ENCODE measurements around the gene TNFRSF19.
A peak's percentile ranks its signal among the peaks of the same experiment; 100 is the strongest.

The TNFRSF19 gene

GRCh38 chr13:23688336-23688735 lies 118.1 kb downstream of the TNFRSF19 start:
- DNase-seq = no peak

GRCh38 chr13:23690668-23691067 lies 120.5 kb downstream of the TNFRSF19 start:
- DNase-seq = no peak

GRCh38 chr13:23692816-23693215 lies 122.6 kb downstream of the TNFRSF19 start:
- DNase-seq = no peak

- no peak for DNase-seq
These were observed 125.0 kb downstream of the TNFRSF19 start for GRCh38 chr13:23695196-23695595.

- DNase-seq = peak; percentile 68
These were observed 125.7 kb downstream of the TNFRSF19 start for GRCh38 chr13:23695711-23696464.

- DNase-seq = no peak
These were observed 126.4 kb downstream of the TNFRSF19 start for GRCh38 chr13:23696610-23697009.

- no peak for DNase-seq
These were observed 127.6 kb downstream of the TNFRSF19 start for GRCh38 chr13:23697772-23698313.

- DNase-seq = no peak
These were observed 129.1 kb downstream of the TNFRSF19 start for GRCh38 chr13:23699271-23699670.

- DNase-seq = no peak
These were observed 131.0 kb downstream of the TNFRSF19 start for GRCh38 chr13:23701186-23701585.

- DNase-seq = peak; percentile 86
These were observed 131.4 kb downstream of the TNFRSF19 start for GRCh38 chr13:23701636-23702035.

- no peak for DNase-seq
These were observed 133.1 kb downstream of the TNFRSF19 start for GRCh38 chr13:23703246-23703860.

GRCh38 chr13:23705583-23705982 lies 135.4 kb downstream of the TNFRSF19 start:
- no peak for DNase-seq

GRCh38 chr13:23707674-23708073 lies 137.5 kb downstream of the TNFRSF19 start:
- DNase-seq = no peak

GRCh38 chr13:23709536-23709935 lies 139.3 kb downstream of the TNFRSF19 start:
- no peak for DNase-seq

- DNase-seq = no peak
These were observed 140.2 kb downstream of the TNFRSF19 start for GRCh38 chr13:23710366-23710765.

GRCh38 chr13:23711355-23711754 lies 141.1 kb downstream of the TNFRSF19 start:
- no peak for DNase-seq

- DNase-seq = no peak
These were observed 144.5 kb downstream of the TNFRSF19 start for GRCh38 chr13:23714672-23715071.

- no peak for DNase-seq
These were observed 145.0 kb downstream of the TNFRSF19 start for GRCh38 chr13:23715092-23715761.

GRCh38 chr13:23715762-23716235 lies 145.6 kb downstream of the TNFRSF19 start:
- no peak for DNase-seq

GRCh38 chr13:23716401-23716800 lies 146.2 kb downstream of the TNFRSF19 start:
- DNase-seq = no peak

GRCh38 chr13:23718996-23719395 lies 148.8 kb downstream of the TNFRSF19 start:
- no peak for DNase-seq

GRCh38 chr13:23722726-23723453 lies 152.7 kb downstream of the TNFRSF19 start:
- DNase-seq = no peak

GRCh38 chr13:23723471-23723870 lies 153.3 kb downstream of the TNFRSF19 start:
- DNase-seq = no peak
